ENCODE results near the gene MT1B. TPM values are rescaled to one million over a fixed set of nuclear protein-coding genes. Genes with fewer than 3 reads are reported as not detected.

The MT1B gene
- total and polyA plus RNA-seq, 2 of the 13 experiments (the other 11 are each of a cell fraction or from before 2014, with no cell fraction given), result 0.89 TPM; not detected in 1

GRCh38 chr16:56610609-56611111 lies 41.0 kb upstream of the MT1B start:
- ATAC-seq, result no peak
- Histone ChIP-seq H3K9me3 (ENCODE audit: low read length) (no peaks in the 10 kb centered on the region), H3K4me3 (replicated peaks in 1 of 3; ENCODE audit: insufficient read depth in 1 of 3, low read depth in 2 of 3, low read length in 3 of 3) (peak overlapping the region in 1 of 3 experiments; percentile 84; a peak in 3 of 6 replicates), H3K27ac (ENCODE audit: extremely low read length, insufficient read depth, low read length) (no peak overlapping the region), H3K4me2 (ENCODE audit: low read depth, low read length) (peak overlapping the region; percentile 91), H3K4me1 (ENCODE audit: insufficient read depth, low read length) (peaks cover 59% of the 10 kb centered on the region), H3K9ac (ENCODE audit: insufficient read depth, low read depth, low read length) (peak overlapping the region; percentile 68), H3K27me3 (ENCODE audit: control insufficient read depth in 1 of 2, insufficient read depth in 2 of 2, low read length in 2 of 2) (no peaks in the 10 kb centered on the region; a peak in 1 of 5 replicates), H4K20me1 (ENCODE audit: insufficient read depth, low read length) (no peaks in the 10 kb centered on the region), H2AFZ (ENCODE audit: low read length) (no peak overlapping the region), H3K79me2 (ENCODE audit: insufficient read depth, low read length) (no peaks in the 10 kb centered on the region), H3K36me3 (replicated peaks in 1 of 2; ENCODE audit: control insufficient read depth in 1 of 2, insufficient read depth in 2 of 2, low read length in 2 of 2) (no peaks in the 10 kb centered on the region)
- intact Hi-C loops (cut with micrococcal nuclease; ENCODE audit: unreplicated experiment), result no loop called here
- ChIA-PET POLR2A (interaction anchor here (1.0 to 5.3 kb wide), 5 partner anchors 15 to 160 kb away, joined by 3 to 83 read pairs (median 4); partner anchors contain the start of genes MT1E, MT1F, MT1X and NUDT21), CTCF (ENCODE audit: low intra/inter-chr PET ratio, low total read pairs) (no interaction called here)
- in situ Hi-C loops (cut with HindIII; ENCODE audit: extremely low pct_ligation_motif_present, low pct_unique_long_range_greater_than_20kb), result no loop called here
- no peak for FAIRE-seq
- no peak for DNase-seq (ENCODE audit: low spot score)
- WGBS (ENCODE audit: low lambda C conversion rate), result 17% methylated on average over 2 of the region's 2 CpGs
- no TSS peak for BruUV-seq (replicated peaks)
- no peak for TF ChIP-seq PCBP1 (IDR thresholded peaks at IDR 0.05; ENCODE audit: borderline replicate concordance, low read depth, low read length)
- no peak for TF ChIP-seq KDM5B (CRISPR knock-in tag; IDR thresholded peaks at IDR 0.05; ENCODE audit: borderline replicate concordance)
- no peak for TF ChIP-seq MAFG (CRISPR knock-in tag; IDR thresholded peaks at IDR 0.05)
- TF ChIP-seq CCDC6 (CRISPR knock-in tag; IDR thresholded peaks at IDR 0.05), result no peak
- TF ChIP-seq, protein P1, sequence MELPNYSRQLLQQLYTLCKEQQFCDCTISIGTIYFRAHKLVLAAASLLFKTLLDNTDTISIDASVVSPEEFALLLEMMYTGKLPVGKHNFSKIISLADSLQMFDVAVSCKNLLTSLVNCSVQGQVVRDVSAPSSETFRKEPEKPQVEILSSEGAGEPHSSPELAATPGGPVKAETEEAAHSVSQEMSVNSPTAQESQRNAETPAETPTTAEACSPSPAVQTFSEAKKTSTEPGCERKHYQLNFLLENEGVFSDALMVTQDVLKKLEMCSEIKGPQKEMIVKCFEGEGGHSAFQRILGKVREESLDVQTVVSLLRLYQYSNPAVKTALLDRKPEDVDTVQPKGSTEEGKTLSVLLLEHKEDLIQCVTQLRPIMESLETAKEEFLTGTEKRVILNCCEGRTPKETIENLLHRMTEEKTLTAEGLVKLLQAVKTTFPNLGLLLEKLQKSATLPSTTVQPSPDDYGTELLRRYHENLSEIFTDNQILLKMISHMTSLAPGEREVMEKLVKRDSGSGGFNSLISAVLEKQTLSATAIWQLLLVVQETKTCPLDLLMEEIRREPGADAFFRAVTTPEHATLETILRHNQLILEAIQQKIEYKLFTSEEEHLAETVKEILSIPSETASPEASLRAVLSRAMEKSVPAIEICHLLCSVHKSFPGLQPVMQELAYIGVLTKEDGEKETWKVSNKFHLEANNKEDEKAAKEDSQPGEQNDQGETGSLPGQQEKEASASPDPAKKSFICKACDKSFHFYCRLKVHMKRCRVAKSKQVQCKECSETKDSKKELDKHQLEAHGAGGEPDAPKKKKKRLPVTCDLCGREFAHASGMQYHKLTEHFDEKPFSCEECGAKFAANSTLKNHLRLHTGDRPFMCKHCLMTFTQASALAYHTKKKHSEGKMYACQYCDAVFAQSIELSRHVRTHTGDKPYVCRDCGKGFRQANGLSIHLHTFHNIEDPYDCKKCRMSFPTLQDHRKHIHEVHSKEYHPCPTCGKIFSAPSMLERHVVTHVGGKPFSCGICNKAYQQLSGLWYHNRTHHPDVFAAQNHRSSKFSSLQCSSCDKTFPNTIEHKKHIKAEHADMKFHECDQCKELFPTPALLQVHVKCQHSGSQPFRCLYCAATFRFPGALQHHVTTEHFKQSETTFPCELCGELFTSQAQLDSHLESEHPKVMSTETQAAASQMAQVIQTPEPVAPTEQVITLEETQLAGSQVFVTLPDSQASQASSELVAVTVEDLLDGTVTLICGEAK (IDR thresholded peaks at IDR 0.05), result no peak
- TF ChIP-seq, protein P1 (CRISPR knock-in tag; IDR thresholded peaks at IDR 0.05), result 0 out of 2 replicates have a peak, but pooled peaks have one; percentile 3
- TF ChIP-seq ZNF124 (CRISPR knock-in tag; IDR thresholded peaks at IDR 0.05), result no peak
- no peak for TF ChIP-seq THYN1 (CRISPR knock-in tag; IDR thresholded peaks at IDR 0.05; ENCODE audit: borderline replicate concordance, low read depth)
- TF ChIP-seq KAT2B (IDR thresholded peaks at IDR 0.05; ENCODE audit: borderline replicate concordance, low read depth, low read length), result no peak
- TF ChIP-seq RCOR2 (CRISPR knock-in tag; IDR thresholded peaks at IDR 0.05), result peak; percentile 30; the same call in 1 of the 2 replicates
- TF ChIP-seq FUBP1 (CRISPR knock-in tag; IDR thresholded peaks at IDR 0.05; ENCODE audit: borderline replicate concordance), result no peak
- no peak for TF ChIP-seq U2AF1 (optimal IDR thresholded peaks at IDR 0.05; ENCODE audit: low read depth, low read length)
- peak; percentile 0; the same call in 1 of the 2 replicates for TF ChIP-seq ZMYM4 (CRISPR knock-in tag; IDR thresholded peaks at IDR 0.05)
- 0 out of 2 replicates have a peak, but pooled peaks have one; percentile 37 for TF ChIP-seq ZNF766 (CRISPR knock-in tag; IDR thresholded peaks at IDR 0.05; ENCODE audit: borderline replicate concordance)
- TF ChIP-seq HCFC1 (IDR thresholded peaks at IDR 0.05; ENCODE audit: low read depth, low read length), result no peak
